HL-60/S4 (cell line): ENCODE data around the gene LRP2.
"Not testable (repeated sequence)": the region's sequence is repeated elsewhere in the genome, so short reads cannot be mapped to it uniquely, and the experiment has no call there.

ENCODE experiments used
- in situ Hi-C: fragments of 300-500 bp; cut with MboI; formaldehyde crosslinking; loops from 2 replicates; pipeline ENCODE4 v1.14.3; 2022; ENCODE audit warnings: low sequenced_read_pairs

Gene LRP2

GRCh38 chr2:169362118-169362893 is at the start of gene LRP2:
TSS of gene LRP2 (minus strand) at chr2:169362534. CDS start at chr2:169362399, 135 bp downstream.
- in situ Hi-C loops, result no loop called here

- in situ Hi-C loops, result no loop called here
These were observed 44.6 kb upstream of the LRP2 start for GRCh38 chr2:169406891-169407290.

DNA sequence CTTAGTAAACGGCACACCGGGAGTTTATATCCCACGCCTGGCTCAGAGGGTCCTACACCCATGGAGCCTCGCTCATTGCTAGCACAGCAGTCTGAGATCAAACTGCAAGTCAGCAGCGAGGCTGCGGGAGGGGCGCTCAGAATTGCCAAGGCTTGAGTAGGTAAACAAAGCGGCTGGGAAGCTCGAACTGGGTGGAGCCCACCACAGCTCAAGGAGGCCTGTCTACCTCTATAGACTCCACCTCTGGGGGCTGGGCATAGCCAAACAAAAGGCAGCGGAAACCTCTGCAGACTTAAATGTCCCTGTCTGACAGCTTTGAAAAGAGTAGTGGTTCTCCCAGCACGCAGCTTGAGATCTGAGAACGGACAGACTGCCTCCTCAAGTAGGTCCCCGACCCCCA is 37.2 kb upstream of the LRP2 start:
- in situ Hi-C loops, result not testable (repeated sequence)

DNA sequence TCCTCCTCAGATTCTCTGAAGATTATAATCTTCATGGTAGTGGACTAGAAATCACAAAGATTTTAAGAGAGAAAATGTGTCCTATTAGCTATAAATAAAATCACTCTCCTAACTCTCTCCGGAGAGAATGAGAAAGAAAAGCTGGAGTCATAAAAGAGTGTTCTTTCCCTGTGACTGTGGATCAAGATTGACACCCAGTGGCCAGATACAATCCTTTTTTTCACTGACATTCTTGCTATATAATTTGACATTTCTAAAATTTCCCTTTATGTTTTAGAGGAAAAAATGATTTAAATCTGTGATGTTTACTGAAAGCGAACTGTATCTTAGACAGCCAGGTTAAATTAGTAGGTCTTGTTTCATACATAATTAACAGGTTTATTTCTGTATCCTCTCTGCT is 35.4 kb upstream of the LRP2 start:
- in situ Hi-C loops, result no loop called here

DNA sequence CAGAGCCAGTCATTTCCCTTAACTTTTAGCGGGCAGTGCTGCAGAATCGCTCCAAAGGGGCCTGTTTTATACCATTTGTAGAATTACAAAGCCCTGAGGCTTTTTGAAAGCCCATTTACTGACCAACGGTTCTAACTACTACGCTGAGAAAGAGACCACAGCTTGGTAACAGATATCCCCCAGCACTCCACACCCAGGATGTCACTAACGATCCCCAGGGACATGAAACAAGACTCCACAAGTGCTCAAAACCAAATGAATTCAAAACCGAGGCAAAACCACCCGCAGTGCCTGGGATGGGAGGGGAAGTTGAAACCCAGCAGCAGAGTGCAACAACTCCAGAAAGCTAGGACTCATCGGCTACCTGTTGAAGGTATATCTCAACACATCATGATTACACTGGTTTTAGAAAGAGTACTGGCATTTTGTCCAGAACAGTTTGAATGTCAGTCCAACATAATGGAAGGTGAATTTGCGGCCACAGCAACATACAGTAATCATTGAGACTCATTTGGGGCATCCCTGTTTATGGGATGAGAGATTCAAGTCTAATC is 33.6 kb upstream of the LRP2 start:
- in situ Hi-C loops, result no loop called here

GRCh38 chr2:169393068-169393590 is 30.8 kb upstream of the LRP2 start:
- in situ Hi-C loops, result no loop called here

GRCh38 chr2:169391236-169391635 is 28.9 kb upstream of the LRP2 start:
- in situ Hi-C loops, result no loop called here

GRCh38 chr2:169388161-169388560 is 25.8 kb upstream of the LRP2 start:
- in situ Hi-C loops, result no loop called here

GRCh38 chr2:169386722-169387121 is 24.4 kb upstream of the LRP2 start:
- in situ Hi-C loops, result no loop called here

GRCh38 chr2:169384816-169385215 is 22.5 kb upstream of the LRP2 start:
- in situ Hi-C loops, result no loop called here

- in situ Hi-C loops, result no loop called here
These were observed 10.2 kb upstream of the LRP2 start for GRCh38 chr2:169372561-169372960.

GRCh38 chr2:169366066-169366465 is 3.7 kb upstream of the LRP2 start:
- in situ Hi-C loops, result no loop called here

GRCh38 chr2:169365029-169365480 is 2.7 kb upstream of the LRP2 start:
- in situ Hi-C loops, result no loop called here

DNA sequence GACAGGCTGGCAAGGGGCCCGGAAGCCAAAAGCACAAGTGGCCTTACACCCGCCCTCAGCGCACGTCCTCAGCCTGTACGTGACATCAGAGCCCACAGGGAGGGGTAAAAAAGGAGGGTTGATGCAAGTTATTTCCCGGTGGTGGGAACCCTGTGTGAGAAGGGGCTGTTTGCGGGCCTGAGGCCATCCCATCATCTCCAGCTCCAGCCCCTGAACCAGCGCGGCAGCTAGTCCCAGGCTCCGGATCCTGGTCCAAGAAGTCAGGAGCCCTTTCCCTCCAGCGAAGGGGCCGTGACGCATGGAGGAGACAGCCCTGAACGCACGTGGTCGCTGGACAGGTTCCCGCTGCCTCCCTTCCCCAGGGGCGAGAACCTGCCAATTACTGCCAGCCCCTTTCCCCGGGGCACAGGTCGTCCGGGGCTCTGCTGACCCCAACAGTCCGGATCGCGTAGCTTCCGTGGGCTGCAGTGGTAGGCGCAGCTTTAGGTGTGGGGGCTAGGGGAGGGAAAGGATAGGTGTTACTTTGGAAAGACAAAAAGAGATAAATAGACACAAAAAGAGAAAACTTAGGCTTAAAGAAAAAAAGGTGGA is 1.3 kb upstream of the LRP2 start:
- in situ Hi-C loops, result no loop called here

DNA sequence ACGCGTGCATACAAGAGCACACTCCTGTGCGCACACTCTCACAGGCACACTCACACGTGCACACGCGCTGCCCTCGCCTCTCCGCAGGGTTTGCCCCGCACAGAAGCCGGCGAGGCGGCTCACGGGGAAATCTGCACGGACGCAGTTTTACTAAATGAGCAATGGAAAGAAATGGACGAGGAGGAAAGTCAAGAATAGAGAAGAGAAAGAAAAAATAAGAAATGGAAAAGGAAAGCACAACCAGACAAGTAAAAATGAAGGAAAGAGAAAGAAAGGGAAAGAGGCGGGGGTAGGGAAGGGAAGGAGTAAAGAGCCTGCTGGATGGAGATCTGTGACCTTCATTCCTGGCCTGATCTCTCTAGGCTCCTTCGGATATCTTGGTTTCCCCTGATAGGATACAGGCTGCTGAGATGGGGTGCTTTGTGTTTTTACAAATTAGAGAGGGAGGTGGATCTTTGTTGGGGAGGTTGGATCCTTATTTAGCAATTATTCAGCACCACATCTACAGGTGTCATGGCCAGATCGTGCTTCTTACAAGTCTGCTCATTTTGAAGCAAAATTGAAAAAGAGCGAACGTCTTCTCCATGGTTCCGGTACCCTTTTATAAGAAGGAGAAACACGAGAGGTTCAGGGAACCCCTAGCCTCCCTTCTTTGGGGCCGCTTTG is 693 bp upstream of the LRP2 start:
- in situ Hi-C loops, result no loop called here

GRCh38 chr2:169361706-169362117 is 622 bp downstream of the LRP2 start:
- in situ Hi-C loops, result no loop called here

- in situ Hi-C loops, result no loop called here
These were observed 1.2 kb downstream of the LRP2 start for GRCh38 chr2:169360984-169361705.

- in situ Hi-C loops, result no loop called here
These were observed 4.3 kb downstream of the LRP2 start for GRCh38 chr2:169358016-169358415.

- in situ Hi-C loops, result no loop called here
These were observed 8.1 kb downstream of the LRP2 start for GRCh38 chr2:169354244-169354643.

DNA sequence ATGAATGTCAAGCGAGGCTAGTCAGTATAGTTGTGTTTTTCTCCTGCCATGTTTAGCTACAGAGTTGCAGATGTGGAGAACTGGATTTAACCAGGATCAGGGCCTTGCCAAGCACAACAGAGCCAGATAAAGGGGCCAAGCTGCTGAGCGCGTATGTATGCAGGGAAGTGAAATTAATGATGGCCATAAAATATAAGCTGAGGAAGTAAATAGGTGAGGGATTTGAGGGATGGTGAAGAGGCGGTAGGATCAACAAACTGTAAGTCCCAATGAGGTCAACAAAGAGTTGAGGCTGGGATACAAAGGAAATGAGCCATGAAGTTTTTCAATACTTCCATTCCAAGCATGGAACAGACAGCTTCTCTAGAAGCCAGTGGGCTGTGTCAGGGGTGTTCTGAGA is 10.6 kb downstream of the LRP2 start:
- in situ Hi-C loops, result no loop called here

GRCh38 chr2:169349535-169349934 is 12.8 kb downstream of the LRP2 start:
- in situ Hi-C loops, result no loop called here
